ENCODE data around the gene ABCA9. TPM values are rescaled to one million over a fixed set of nuclear protein-coding genes. Genes with fewer than 3 reads are reported as not detected.
A peak's percentile ranks its signal among the peaks of the same experiment; 100 is the strongest.

The ABCA9 gene
- total RNA-seq, 4 donors from 2014 or later = 5.8 to 23.8 (median 13.9) TPM

GRCh38 chr17:68957944-68958343, 102.8 kb downstream of the ABCA9 start:
- intact Hi-C loops (cut with DNase I; ENCODE audit: low total_unique reads) (no loop called here), in situ Hi-C loops (cut with MboI; ENCODE audit: low pct_ligation_motif_present in 1 of 4, low pct_unique_long_range_greater_than_20kb in 1 of 4, low sequenced_read_pairs in 3 of 4) (no loop called here)
- 100% methylated on average over 1 of the region's 1 CpG for WGBS, 2 donors (ENCODE audit: low coverage in 1 of 2)
- no peak overlapping the region for H3K27ac ChIP-seq
- TF ChIP-seq POLR2A (IDR thresholded peaks at IDR 0.05) = no peak
- TF ChIP-seq CTCF (IDR thresholded peaks at IDR 0.05) = no peak
- TF ChIP-seq POLR2AphosphoS5 (IDR thresholded peaks at IDR 0.05) = no peak
- no peaks in the 10 kb centered on the region for H3K27me3 ChIP-seq
- H3K4me3 ChIP-seq = no peak overlapping the region
- H3K4me1 ChIP-seq = no peaks in the 10 kb centered on the region
- H3K36me3 ChIP-seq = no peaks in the 10 kb centered on the region
- no peak for DNase-seq
- no peaks in the 10 kb centered on the region for H3K9me3 ChIP-seq

GRCh38 chr17:68955181-68955841, 105.4 kb downstream of the ABCA9 start, which contains the start of gene ABCA8:
Gene ABCA8, minus strand, starts transcription at chr17:68955392. Its CDS starts 13,358 bp downstream, at chr17:68942034.
- Histone ChIP-seq H3K36me3 (no peaks in the 10 kb centered on the region), H3K27me3 (no peaks in the 10 kb centered on the region), H3K4me1 (no peaks in the 10 kb centered on the region), H3K9me3 (no peaks in the 10 kb centered on the region), H3K27ac (peak within 1 kb of the TSS in 3 of 4 donors; percentile 3 to 40 (median 30)), H3K4me3 (peak within 1 kb of the TSS in 2 of 4 donors; percentile 9 to 27)
- DNase-seq = no peak
- WGBS, 2 donors (ENCODE audit: low coverage in 1 of 2) = 36 to 47% methylated on average over 4 of the region's 4 CpGs
- TF ChIP-seq POLR2A (IDR thresholded peaks at IDR 0.05) (no peak), EP300 (IDR thresholded peaks at IDR 0.05; ENCODE audit: low read depth) (no peak), POLR2AphosphoS5 (IDR thresholded peaks at IDR 0.05) (no peak), CTCF (IDR thresholded peaks at IDR 0.05) (no peak)
- in situ Hi-C loops (cut with MboI; ENCODE audit: low pct_ligation_motif_present in 1 of 4, low pct_unique_long_range_greater_than_20kb in 1 of 4, low sequenced_read_pairs in 3 of 4) = no loop called here
- intact Hi-C loops (cut with DNase I; ENCODE audit: low total_unique reads) = no loop called here

GRCh38 chr17:68954146-68954896, 106.4 kb downstream of the ABCA9 start:
- WGBS, 2 donors (ENCODE audit: low coverage in 1 of 2) = 55 to 60% methylated on average over 4 of the region's 4 CpGs
- DNase-seq = no peak
- Histone ChIP-seq H3K36me3 (no peaks in the 10 kb centered on the region), H3K27ac (peak overlapping the region in 3 of 4 donors; percentile 3 to 40 (median 30)), H3K27me3 (no peaks in the 10 kb centered on the region), H3K4me3 (peak overlapping the region in 2 of 4 donors; percentile 9 to 27), H3K4me1 (no peaks in the 10 kb centered on the region), H3K9me3 (no peaks in the 10 kb centered on the region)
- in situ Hi-C loops (cut with MboI; ENCODE audit: low pct_ligation_motif_present in 1 of 4, low pct_unique_long_range_greater_than_20kb in 1 of 4, low sequenced_read_pairs in 3 of 4) = no loop called here
- TF ChIP-seq POLR2AphosphoS5 (IDR thresholded peaks at IDR 0.05) (no peak), CTCF (IDR thresholded peaks at IDR 0.05) (no peak), EP300 (IDR thresholded peaks at IDR 0.05; ENCODE audit: low read depth) (no peak), POLR2A (IDR thresholded peaks at IDR 0.05) (no peak)
- intact Hi-C loops (cut with DNase I; ENCODE audit: low total_unique reads) = no loop called here

GRCh38 chr17:68953340-68953997, 107.3 kb downstream of the ABCA9 start:
- Histone ChIP-seq H3K36me3 (no peaks in the 10 kb centered on the region), H3K9me3 (no peaks in the 10 kb centered on the region), H3K4me3 (peak overlapping the region in 1 of 4 donors; percentile 27), H3K27me3 (no peaks in the 10 kb centered on the region), H3K27ac (peak overlapping the region in 2 of 4 donors; percentile 13 to 26), H3K4me1 (no peaks in the 10 kb centered on the region)
- WGBS, 2 donors (ENCODE audit: low coverage in 1 of 2) = 72 to 85% methylated on average over 2 to 4 of the region's 4 CpGs
- intact Hi-C loops (cut with DNase I; ENCODE audit: low total_unique reads) (loop anchor here (1.0 kb wide), 1 partner anchor 21 kb away; no protein-coding TSS in a partner anchor), in situ Hi-C loops (cut with MboI; ENCODE audit: low pct_ligation_motif_present in 1 of 4, low pct_unique_long_range_greater_than_20kb in 1 of 4, low sequenced_read_pairs in 3 of 4) (no loop called here)
- DNase-seq = no peak
- no peak for TF ChIP-seq CTCF (IDR thresholded peaks at IDR 0.05)
- no peak for TF ChIP-seq POLR2AphosphoS5 (IDR thresholded peaks at IDR 0.05)
- no peak for TF ChIP-seq EP300 (IDR thresholded peaks at IDR 0.05; ENCODE audit: low read depth)
- TF ChIP-seq POLR2A (IDR thresholded peaks at IDR 0.05) = no peak

Measured in transverse colon (tissue), 4 donors.